Nephron progenitor cell (in vitro differentiated cells): ENCODE results near the gene GET4.
A peak's percentile ranks its signal among the peaks of the same experiment; 100 is the strongest.

Experiments
- DNase-seq: peaks from one replicate; pipeline ENCODE4 v3.0.0; 2021
- H3K27ac Mint-ChIP-seq: 2 replicates; pipeline ENCODE4 v1.8.0; 2021; ENCODE audit warnings: mild to moderate bottlenecking, moderate library complexity, mixed read lengths
- H3K27me3 Mint-ChIP-seq: 2 replicates; pipeline ENCODE4 v1.8.0; 2021; ENCODE audit warnings: mild to moderate bottlenecking, low read depth, mixed read lengths; ENCODE audit not compliant: poor library complexity
- H3K36me3 Mint-ChIP-seq: 2 replicates; pipeline ENCODE4 v1.8.0; 2021; ENCODE audit warnings: low read depth, mixed read lengths
- H3K4me1 Mint-ChIP-seq: 2 replicates; pipeline ENCODE4 v1.8.0; 2021; ENCODE audit warnings: mixed read lengths
- H3K4me3 Mint-ChIP-seq: 2 replicates; pipeline ENCODE4 v1.8.0; 2021; ENCODE audit warnings: mild to moderate bottlenecking, moderate library complexity, mixed read lengths
- H3K9me3 Mint-ChIP-seq: 2 replicates; pipeline ENCODE4 v1.8.0; 2021; ENCODE audit warnings: mild to moderate bottlenecking, moderate library complexity, mixed read lengths
- TF ChIP-seq, protein P1 (sequence below): fragments of 200-600 bp; sonication (generic); IDR thresholded peaks from 2 replicates; pipeline ENCODE4 v1.5.0; 2021; ENCODE audit warnings: antibody characterized with exemption

GET4 gene

DNA sequence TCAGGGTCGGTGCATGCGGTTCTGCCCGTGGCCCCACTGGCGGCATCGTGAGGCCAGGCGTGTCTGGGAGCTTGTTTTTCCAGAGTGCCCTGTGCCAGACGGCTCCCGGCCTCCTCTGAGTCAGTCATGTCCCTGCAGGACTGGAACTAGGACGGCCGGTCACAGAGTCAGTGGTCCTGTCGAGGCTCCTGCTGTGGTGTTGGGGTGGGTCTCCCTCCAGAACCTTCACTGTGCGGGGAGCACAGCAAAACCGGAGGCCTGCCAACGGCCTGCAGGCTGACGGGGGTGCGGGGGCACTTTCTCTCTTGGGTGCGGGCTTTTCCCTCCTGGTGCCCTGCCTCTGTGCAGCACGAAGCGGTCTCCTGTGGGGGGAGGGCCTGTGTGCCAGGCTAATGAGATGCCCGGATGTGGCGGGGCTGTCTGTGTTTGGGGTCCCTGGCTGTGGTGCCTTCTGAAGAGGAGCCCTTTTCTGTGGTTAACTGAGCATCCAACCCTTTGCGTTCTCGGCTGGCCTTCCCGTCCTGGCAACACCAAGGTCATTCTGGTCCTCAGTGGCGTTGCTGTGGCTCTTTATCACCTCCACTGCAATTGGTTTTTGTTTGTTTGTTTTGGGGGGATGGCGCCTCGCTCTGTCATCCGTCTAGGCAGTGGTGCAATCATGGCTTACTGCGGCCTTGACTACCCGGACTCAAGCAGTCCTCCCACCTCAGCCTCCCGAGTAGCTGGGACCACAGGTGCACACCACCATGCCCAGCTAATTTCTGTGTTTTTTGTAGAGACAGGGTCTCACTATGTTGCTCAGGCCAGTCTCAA is 8.0 kb downstream of the GET4 start:
- Mint-ChIP-seq H3K4me3 (no peak overlapping the region), H3K27me3 (no peaks in the 10 kb centered on the region), H3K9me3 (no peaks in the 10 kb centered on the region), H3K27ac (peak overlapping the region; percentile 80), H3K36me3 (peaks cover 19% of the 10 kb centered on the region), H3K4me1 (peaks cover 20% of the 10 kb centered on the region)
- DNase-seq: no peak
- TF ChIP-seq, protein P1, sequence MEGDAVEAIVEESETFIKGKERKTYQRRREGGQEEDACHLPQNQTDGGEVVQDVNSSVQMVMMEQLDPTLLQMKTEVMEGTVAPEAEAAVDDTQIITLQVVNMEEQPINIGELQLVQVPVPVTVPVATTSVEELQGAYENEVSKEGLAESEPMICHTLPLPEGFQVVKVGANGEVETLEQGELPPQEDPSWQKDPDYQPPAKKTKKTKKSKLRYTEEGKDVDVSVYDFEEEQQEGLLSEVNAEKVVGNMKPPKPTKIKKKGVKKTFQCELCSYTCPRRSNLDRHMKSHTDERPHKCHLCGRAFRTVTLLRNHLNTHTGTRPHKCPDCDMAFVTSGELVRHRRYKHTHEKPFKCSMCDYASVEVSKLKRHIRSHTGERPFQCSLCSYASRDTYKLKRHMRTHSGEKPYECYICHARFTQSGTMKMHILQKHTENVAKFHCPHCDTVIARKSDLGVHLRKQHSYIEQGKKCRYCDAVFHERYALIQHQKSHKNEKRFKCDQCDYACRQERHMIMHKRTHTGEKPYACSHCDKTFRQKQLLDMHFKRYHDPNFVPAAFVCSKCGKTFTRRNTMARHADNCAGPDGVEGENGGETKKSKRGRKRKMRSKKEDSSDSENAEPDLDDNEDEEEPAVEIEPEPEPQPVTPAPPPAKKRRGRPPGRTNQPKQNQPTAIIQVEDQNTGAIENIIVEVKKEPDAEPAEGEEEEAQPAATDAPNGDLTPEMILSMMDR: no peak

- Mint-ChIP-seq H3K4me1 (peaks cover 15% of the 10 kb centered on the region), H3K27me3 (no peaks in the 10 kb centered on the region), H3K36me3 (peaks cover 19% of the 10 kb centered on the region), H3K9me3 (no peaks in the 10 kb centered on the region), H3K4me3 (no peak overlapping the region), H3K27ac (no peak overlapping the region)
- TF ChIP-seq, protein P1: no peak
- DNase-seq: no peak
Measured at GRCh38 chr7:885261-885892, 9.0 kb downstream of the GET4 start.

DNA sequence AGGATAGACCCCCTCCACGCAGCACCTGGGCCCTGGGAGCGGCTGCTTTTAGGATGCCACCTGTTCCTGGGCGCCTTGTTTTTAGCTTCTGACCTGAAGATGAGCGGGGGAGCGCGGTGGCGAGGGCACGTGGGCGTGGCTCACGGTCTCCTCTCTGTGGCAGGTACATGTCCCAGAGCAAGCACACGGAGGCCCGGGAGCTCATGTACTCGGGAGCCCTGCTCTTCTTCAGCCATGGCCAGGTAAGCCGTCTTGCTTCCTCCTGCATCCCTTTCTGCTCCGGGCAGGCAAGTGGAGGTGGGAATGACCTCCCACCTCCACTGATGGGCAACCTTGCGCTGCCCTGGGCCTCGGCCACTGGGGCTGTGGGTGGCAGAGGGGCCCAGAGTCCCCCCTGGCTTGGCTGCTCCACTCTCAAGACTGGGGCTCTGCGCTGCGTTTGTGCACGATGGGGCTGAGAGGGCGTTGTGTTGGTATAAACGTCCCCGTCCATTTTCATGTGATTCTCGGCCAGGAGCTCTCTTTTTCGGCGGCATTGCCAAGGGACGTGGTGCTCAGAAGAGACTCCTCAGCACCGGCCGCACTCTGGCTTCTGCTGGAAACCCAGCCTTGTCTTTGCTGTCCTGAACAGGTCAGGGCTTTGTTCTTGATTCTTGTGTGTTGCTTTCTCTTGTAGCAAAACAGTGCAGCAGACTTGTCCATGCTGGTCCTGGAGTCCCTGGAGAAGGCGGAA is 9.7 kb downstream of the GET4 start:
- H3K36me3 Mint-ChIP-seq: peaks cover 26% of the 10 kb centered on the region
- H3K4me1 Mint-ChIP-seq: peaks cover 15% of the 10 kb centered on the region
- no peaks in the 10 kb centered on the region for H3K27me3 Mint-ChIP-seq

GRCh38 chr7:886626-887487 is 10.5 kb downstream of the GET4 start:
- H3K4me3 Mint-ChIP-seq: no peak overlapping the region
- H3K4me1 Mint-ChIP-seq: peaks cover 13% of the 10 kb centered on the region
- no peak for DNase-seq

More for the DNA sequence above, 9.7 kb downstream of the GET4 start:
- TF ChIP-seq, protein P1: no peak
- no peak for DNase-seq
- Mint-ChIP-seq H3K27ac (peak overlapping the region; percentile 51), H3K9me3 (no peaks in the 10 kb centered on the region), H3K4me3 (no peak overlapping the region)

GRCh38 chr7:887488-887820 is 11.1 kb downstream of the GET4 start:
- peaks cover 27% of the 10 kb centered on the region for H3K36me3 Mint-ChIP-seq
- TF ChIP-seq, protein P1: no peak
- peaks cover 9% of the 10 kb centered on the region for H3K4me1 Mint-ChIP-seq
- H3K27ac Mint-ChIP-seq: no peak overlapping the region
- H3K27me3 Mint-ChIP-seq: no peaks in the 10 kb centered on the region
- no peak overlapping the region for H3K4me3 Mint-ChIP-seq
- no peaks in the 10 kb centered on the region for H3K9me3 Mint-ChIP-seq
- DNase-seq: no peak

More at GRCh38 chr7:886626-887487, 10.5 kb downstream of the GET4 start:
- TF ChIP-seq, protein P1: no peak
- Mint-ChIP-seq H3K36me3 (peaks cover 25% of the 10 kb centered on the region), H3K27ac (peak overlapping the region; percentile 51), H3K9me3 (no peaks in the 10 kb centered on the region), H3K27me3 (no peaks in the 10 kb centered on the region)
